EH (cell line): Measurements from ENCODE around the gene PRTN3.

ENCODE experiments used
- DNase-seq: peaks from one replicate; pipeline ENCODE4 v3.0.0-alpha.2; 2015; ENCODE audit warnings: low read depth

PRTN3 gene

GRCh38 chr19:803099-803561 lies 37.7 kb upstream of the PRTN3 start:
- no peak for DNase-seq

GRCh38 chr19:803686-804418 lies 36.9 kb upstream of the PRTN3 start:
- DNase-seq: no peak

GRCh38 chr19:804419-805165 lies 36.2 kb upstream of the PRTN3 start:
- no peak for DNase-seq

- no peak for DNase-seq
Measured at GRCh38 chr19:805166-805551, 35.6 kb upstream of the PRTN3 start.

GRCh38 chr19:805600-806550 lies 34.9 kb upstream of the PRTN3 start:
- no peak for DNase-seq

GRCh38 chr19:806815-807421 lies 33.9 kb upstream of the PRTN3 start:
- DNase-seq: no peak

- no peak for DNase-seq
Measured at GRCh38 chr19:807627-808422, 33.0 kb upstream of the PRTN3 start.

- no peak for DNase-seq
Measured at GRCh38 chr19:808423-808775, 32.4 kb upstream of the PRTN3 start.

GRCh38 chr19:810077-810855 lies 30.5 kb upstream of the PRTN3 start:
- DNase-seq: no peak

- no peak for DNase-seq
Measured at GRCh38 chr19:810883-811489, 29.8 kb upstream of the PRTN3 start.

- DNase-seq: no peak
Measured at GRCh38 chr19:811506-812048, 29.2 kb upstream of the PRTN3 start.

GRCh38 chr19:812049-812746 lies 28.6 kb upstream of the PRTN3 start:
- DNase-seq: no peak

- DNase-seq: no peak
Measured at GRCh38 chr19:812747-813218, 28.0 kb upstream of the PRTN3 start.

- DNase-seq: no peak
Measured at GRCh38 chr19:813219-814151, 27.3 kb upstream of the PRTN3 start.

GRCh38 chr19:814152-815078 lies 26.4 kb upstream of the PRTN3 start:
- DNase-seq: no peak

- DNase-seq: no peak
Measured at GRCh38 chr19:815079-815774, 25.6 kb upstream of the PRTN3 start.
